GM21515 (cell line): ENCODE results near the gene TDRD12.
"Not testable (repeated sequence)": the region's sequence is repeated elsewhere in the genome, so short reads cannot be mapped to it uniquely, and the experiment has no call there.

Experiments used
- ATAC-seq: cut with Tn5 transposase; IDR thresholded peaks from one replicate; pipeline ENCODE4 v1.9.1; 2021; ENCODE audit not compliant: unreplicated experiment

Gene TDRD12

GRCh38 chr19:32863841-32864240 is 144.3 kb downstream of the TDRD12 start:
- ATAC-seq, result no peak

- ATAC-seq, result no peak
Measured at GRCh38 chr19:32864318-32865007, 144.9 kb downstream of the TDRD12 start.

- no peak for ATAC-seq
Measured at GRCh38 chr19:32865326-32865725, 145.8 kb downstream of the TDRD12 start.

GRCh38 chr19:32866061-32866460 is 146.5 kb downstream of the TDRD12 start:
- ATAC-seq, result no peak

GRCh38 chr19:32866564-32867265 is 147.1 kb downstream of the TDRD12 start:
- no peak for ATAC-seq

GRCh38 chr19:32867436-32867835 is 147.9 kb downstream of the TDRD12 start:
- ATAC-seq, result not testable (repeated sequence)

- ATAC-seq, result no peak
Measured at GRCh38 chr19:32868206-32868950, 148.8 kb downstream of the TDRD12 start.

- ATAC-seq, result no peak
Measured at GRCh38 chr19:32869369-32869965, 149.9 kb downstream of the TDRD12 start, which contains the start of gene SLC7A9. Gene SLC7A9, minus strand, starts transcription at chr19:32869767. Its CDS starts 1,233 bp downstream, at chr19:32868534.

- no peak for ATAC-seq
Measured at GRCh38 chr19:32869966-32870573, 150.5 kb downstream of the TDRD12 start.

- ATAC-seq, result no peak
Measured at GRCh38 chr19:32870981-32871451, 151.4 kb downstream of the TDRD12 start.

GRCh38 chr19:32872391-32872790 is 152.8 kb downstream of the TDRD12 start:
- ATAC-seq, result no peak

- ATAC-seq, result no peak
Measured at GRCh38 chr19:32873247-32873959, 153.8 kb downstream of the TDRD12 start.

GRCh38 chr19:32874605-32875004 is 155.0 kb downstream of the TDRD12 start:
- no peak for ATAC-seq

GRCh38 chr19:32875428-32875827 is 155.9 kb downstream of the TDRD12 start:
- no peak for ATAC-seq

- no peak for ATAC-seq
Measured at GRCh38 chr19:32876236-32876918, 156.8 kb downstream of the TDRD12 start.

- ATAC-seq, result no peak
Measured at GRCh38 chr19:32876919-32877285, 157.3 kb downstream of the TDRD12 start.
